CD1c-positive myeloid dendritic cell (primary cell): ENCODE measurements around the gene OR8J3.
"Not testable (repeated sequence)": the region's sequence is repeated elsewhere in the genome, so short reads cannot be mapped to it uniquely, and the experiment has no call there.

Experiments
- DNase-seq: peaks from one replicate; pipeline ENCODE4 v3.0.0-alpha.2; 2016; ENCODE audit errors: extremely low spot score

Gene OR8J3, protein sequence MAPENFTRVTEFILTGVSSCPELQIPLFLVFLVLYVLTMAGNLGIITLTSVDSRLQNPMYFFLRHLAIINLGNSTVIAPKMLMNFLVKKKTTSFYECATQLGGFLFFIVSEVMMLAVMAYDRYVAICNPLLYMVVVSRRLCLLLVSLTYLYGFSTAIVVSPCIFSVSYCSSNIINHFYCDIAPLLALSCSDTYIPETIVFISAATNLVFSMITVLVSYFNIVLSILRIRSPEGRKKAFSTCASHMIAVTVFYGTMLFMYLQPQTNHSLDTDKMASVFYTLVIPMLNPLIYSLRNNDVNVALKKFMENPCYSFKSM

GRCh38 chr11:56140151-56140661, at the start of gene OR8J3:
OR8J3 (minus strand) TSS chr11:56140201; CDS start chr11:56137718, 2,483 bp downstream.
- no peak for DNase-seq

- DNase-seq, result no peak
These were observed 48.6 kb upstream of the OR8J3 start for GRCh38 chr11:56188602-56189001.

GRCh38 chr11:56183459-56183858, 43.5 kb upstream of the OR8J3 start:
- DNase-seq, result no peak

- no peak for DNase-seq
These were observed 36.3 kb upstream of the OR8J3 start, which contains the start of gene OR5J2 for GRCh38 chr11:56176318-56176717. OR5J2 (plus strand) TSS chr11:56176618; CDS start chr11:56176618, 0 bp downstream.

DNA sequence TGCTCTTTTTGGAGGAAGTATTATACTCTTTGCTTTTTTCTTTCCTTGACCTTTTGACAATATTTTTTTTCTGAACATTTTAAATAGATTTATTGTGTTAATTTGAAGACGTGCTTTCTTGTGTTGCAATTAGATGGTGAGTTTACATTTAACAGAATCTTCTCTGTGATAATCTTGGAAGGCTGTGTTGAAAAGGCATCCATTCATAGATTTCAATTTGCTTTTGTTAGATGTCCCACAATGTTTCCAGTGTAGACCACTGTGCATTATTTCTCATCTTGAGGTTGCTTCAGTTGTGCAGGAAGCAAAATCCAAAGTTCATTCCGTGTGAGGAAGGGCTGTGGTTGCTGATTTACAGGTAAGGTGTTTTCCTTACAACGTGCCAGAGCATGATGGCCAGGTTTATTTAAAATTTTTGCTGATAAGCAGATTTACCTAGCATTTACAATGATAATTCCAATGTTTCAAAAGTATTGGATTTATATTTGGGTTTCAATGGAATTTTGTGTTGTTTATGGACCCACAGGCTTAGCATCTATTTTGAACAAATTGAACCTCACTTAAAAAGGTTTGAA, 32.3 kb upstream of the OR8J3 start:
- no peak for DNase-seq

DNA sequence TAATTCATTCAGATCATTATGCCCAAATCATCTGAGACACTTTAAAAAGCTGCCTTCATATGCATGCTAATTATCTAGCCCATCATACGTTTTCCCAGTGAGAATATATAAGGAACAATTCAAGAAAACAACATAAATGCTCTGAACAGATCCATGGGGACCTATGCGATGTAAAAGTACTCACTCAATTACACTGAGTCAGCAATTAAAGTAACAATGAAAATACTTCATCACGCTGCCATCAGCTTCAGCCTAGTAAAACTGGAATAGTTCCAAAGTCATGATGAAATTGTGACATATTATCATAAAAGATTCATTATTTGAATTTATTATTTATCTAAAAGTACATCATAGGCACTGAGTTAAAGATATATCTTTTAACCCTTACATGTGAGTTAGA, 23.8 kb upstream of the OR8J3 start:
- DNase-seq, result no peak

DNA sequence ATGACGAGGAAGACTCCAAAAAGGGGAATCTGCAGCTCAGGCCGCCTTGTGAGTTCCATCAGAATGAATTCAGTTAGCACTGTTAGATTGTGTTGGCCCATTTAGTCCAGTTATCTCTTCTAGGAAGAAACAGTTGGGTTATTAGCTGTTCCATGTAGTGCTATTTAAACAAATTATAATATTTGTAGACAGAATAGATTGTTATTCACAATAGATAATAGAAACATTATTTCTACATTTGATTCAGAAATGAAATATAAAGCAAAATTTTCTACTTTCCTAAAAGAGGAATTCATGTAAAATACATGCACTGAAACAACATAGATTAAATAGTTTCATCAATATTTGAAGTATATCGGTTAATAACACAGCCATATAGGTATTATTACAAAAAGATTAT, 20.2 kb upstream of the OR8J3 start, which contains the start of gene OR8K5:
Gene OR8K5 (minus strand): TSS at position 101 of the 400 bp plus-strand sequence. CDS start 0 bp downstream, at position 101.
- no peak for DNase-seq

- no peak for DNase-seq
These were observed 12.3 kb upstream of the OR8J3 start for GRCh38 chr11:56152333-56152732.

GRCh38 chr11:56151376-56151775, 11.4 kb upstream of the OR8J3 start:
- DNase-seq, result no peak

DNA sequence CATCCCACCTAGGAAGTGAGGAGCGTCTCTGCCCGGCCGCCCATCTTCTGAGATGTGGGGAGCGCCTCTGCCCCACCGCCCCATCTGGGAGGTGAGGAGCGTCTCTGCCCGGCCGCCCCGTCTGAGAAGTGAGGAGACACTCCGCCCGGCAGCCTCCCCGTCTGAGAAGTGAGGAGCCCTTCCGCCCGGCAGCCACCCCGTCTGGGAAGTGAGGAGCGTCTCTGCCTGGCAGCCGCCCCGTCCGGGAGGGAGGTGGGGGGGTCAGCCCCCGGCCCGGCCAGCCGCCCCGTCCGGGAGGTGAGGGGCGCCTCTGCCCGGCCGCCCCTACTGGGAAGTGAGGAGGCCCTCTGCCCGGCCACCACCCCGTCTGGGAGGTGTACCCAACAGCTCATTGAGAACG, 3.7 kb upstream of the OR8J3 start:
- not testable (repeated sequence) for DNase-seq

- no peak for DNase-seq
These were observed 17.9 kb downstream of the OR8J3 start, which contains the start of gene OR8H3 for GRCh38 chr11:56122073-56122472. OR8H3 (plus strand) TSS chr11:56122373; CDS start chr11:56122373, 0 bp downstream.

DNA sequence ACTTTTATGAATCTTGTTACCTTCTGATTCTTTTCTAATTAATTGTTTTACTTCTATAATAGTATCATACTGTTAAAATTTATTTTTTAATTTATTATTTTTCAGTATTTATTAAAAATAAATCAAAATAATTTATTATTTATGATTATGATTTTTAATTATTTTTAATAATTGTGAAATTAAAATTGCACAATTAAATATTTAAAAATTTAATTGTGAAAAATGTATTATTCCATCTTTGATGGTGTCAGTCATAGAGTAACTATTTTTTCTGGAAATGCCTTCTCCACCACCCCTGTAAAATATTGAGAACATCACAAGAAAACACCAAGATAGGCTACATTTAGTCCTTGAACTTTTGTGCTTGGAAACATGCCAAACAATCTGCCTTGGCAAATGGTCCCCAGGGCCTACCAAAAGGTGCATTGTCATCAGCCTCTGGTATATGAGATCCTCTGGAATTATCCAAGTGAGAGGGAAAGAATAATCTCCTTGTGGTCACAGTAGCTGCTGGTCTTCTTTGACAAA, 36.7 kb downstream of the OR8J3 start, which contains the start of gene OR8H2:
Gene OR8H2 (plus strand): TSS at position 478 of the 528 bp plus-strand sequence. CDS start 1,356 bp downstream, outside the sequence.
- DNase-seq, result no peak

GRCh38 chr11:56093008-56093407, 47.0 kb downstream of the OR8J3 start, which contains the start of gene OR8I2:
OR8I2 (plus strand) TSS chr11:56093308; CDS start chr11:56093308, 0 bp downstream.
- DNase-seq, result no peak

DNA sequence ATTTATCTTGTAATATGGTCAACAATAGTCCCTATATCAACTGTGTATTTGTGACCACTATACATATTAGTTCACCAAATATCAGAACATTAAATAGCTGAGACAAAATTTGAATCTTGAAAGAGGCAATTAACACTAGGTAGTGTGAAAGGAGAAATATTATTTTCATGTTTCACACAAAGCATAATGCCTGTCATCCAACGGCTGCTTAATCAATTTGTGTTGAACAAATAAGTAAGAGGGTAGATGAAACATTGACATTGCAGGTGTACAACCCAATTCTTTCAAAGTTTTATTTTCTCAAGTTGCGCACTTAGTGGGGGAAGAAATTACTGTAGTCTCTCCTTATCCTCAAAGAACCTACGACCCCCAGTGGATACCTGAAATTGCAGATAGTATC, 50.3 kb downstream of the OR8J3 start:
- no peak for DNase-seq
